ENCODE measurements around the gene LARP4B. TPM values are rescaled to one million over a fixed set of nuclear protein-coding genes. Genes with fewer than 3 reads are reported as not detected.

Gene LARP4B
- polyA plus RNA-seq, 1 donor from 2014 or later, result 14.2 TPM

DNA sequence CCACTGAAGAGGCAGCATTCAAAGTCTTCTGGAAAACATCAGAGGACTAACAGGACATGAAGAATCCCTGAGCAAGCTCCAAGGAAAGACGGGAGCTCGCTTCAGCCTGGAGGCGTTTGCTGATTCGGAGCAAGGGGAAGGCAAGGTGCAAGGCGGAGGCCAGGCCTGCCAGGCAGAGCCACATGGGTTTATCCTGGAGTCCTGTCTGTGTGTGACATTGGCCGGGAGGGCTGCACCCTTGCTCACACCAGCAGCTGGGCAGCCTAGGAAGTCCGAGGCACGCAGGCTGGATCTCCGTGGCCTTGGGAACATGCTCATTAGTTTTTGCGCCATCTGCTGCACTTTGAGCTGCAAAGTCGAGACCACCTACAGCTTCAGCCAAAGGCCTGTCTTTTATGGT lies 22.3 kb upstream of the LARP4B start:
- Histone ChIP-seq H3K79me2 (replicated peaks; ENCODE audit: insufficient read depth, low read length) (no peaks in the 10 kb centered on the region), H3K27me3 (ENCODE audit: insufficient read depth, low read depth, low read length) (no peaks in the 10 kb centered on the region), H4K20me1 (ENCODE audit: insufficient read depth) (no peaks in the 10 kb centered on the region), H3K4me2 (ENCODE audit: low read length) (no peak overlapping the region), H3K9me3 (ENCODE audit: low read length) (no peaks in the 10 kb centered on the region), H3K9me2 (ENCODE audit: insufficient read depth, low read length) (no peaks in the 10 kb centered on the region), H3K27ac (ENCODE audit: low read length) (no peak overlapping the region), H3F3A (ENCODE audit: insufficient read depth, low read length, poor library complexity, severe bottlenecking) (no peaks in the 10 kb centered on the region), H3K4me3 (ENCODE audit: low read length) (no peak overlapping the region), H3K9ac (ENCODE audit: low read length) (no peak overlapping the region), H2AFZ (ENCODE audit: low read depth, low read length) (no peak overlapping the region), H3K36me3 (ENCODE audit: insufficient read depth, low read length) (no peaks in the 10 kb centered on the region)
- TF ChIP-seq, protein P1, sequence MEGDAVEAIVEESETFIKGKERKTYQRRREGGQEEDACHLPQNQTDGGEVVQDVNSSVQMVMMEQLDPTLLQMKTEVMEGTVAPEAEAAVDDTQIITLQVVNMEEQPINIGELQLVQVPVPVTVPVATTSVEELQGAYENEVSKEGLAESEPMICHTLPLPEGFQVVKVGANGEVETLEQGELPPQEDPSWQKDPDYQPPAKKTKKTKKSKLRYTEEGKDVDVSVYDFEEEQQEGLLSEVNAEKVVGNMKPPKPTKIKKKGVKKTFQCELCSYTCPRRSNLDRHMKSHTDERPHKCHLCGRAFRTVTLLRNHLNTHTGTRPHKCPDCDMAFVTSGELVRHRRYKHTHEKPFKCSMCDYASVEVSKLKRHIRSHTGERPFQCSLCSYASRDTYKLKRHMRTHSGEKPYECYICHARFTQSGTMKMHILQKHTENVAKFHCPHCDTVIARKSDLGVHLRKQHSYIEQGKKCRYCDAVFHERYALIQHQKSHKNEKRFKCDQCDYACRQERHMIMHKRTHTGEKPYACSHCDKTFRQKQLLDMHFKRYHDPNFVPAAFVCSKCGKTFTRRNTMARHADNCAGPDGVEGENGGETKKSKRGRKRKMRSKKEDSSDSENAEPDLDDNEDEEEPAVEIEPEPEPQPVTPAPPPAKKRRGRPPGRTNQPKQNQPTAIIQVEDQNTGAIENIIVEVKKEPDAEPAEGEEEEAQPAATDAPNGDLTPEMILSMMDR (IDR thresholded peaks at IDR 0.05; ENCODE audit: poor library complexity, severe bottlenecking), result no peak
- TF ChIP-seq SMC3 (conservative IDR thresholded peaks at IDR 0.05; ENCODE audit: poor library complexity), result no peak
- no peak for TF ChIP-seq POLR2AphosphoS5 (IDR thresholded peaks at IDR 0.05)
- no peak for TF ChIP-seq MXI1 (conservative IDR thresholded peaks at IDR 0.05; ENCODE audit: poor library complexity, severe bottlenecking)
- TF ChIP-seq EP300 (conservative IDR thresholded peaks at IDR 0.05; ENCODE audit: poor library complexity, severe bottlenecking), result no peak
- TF ChIP-seq RAD21 (conservative IDR thresholded peaks at IDR 0.05), result no peak
- TF ChIP-seq TAF1 (IDR thresholded peaks at IDR 0.05; ENCODE audit: low read depth), result no peak
- no peak for TF ChIP-seq EZH2 (IDR thresholded peaks at IDR 0.05; ENCODE audit: borderline replicate concordance, insufficient read depth, low read length, poor library complexity, severe bottlenecking)
- TF ChIP-seq, protein P2, sequence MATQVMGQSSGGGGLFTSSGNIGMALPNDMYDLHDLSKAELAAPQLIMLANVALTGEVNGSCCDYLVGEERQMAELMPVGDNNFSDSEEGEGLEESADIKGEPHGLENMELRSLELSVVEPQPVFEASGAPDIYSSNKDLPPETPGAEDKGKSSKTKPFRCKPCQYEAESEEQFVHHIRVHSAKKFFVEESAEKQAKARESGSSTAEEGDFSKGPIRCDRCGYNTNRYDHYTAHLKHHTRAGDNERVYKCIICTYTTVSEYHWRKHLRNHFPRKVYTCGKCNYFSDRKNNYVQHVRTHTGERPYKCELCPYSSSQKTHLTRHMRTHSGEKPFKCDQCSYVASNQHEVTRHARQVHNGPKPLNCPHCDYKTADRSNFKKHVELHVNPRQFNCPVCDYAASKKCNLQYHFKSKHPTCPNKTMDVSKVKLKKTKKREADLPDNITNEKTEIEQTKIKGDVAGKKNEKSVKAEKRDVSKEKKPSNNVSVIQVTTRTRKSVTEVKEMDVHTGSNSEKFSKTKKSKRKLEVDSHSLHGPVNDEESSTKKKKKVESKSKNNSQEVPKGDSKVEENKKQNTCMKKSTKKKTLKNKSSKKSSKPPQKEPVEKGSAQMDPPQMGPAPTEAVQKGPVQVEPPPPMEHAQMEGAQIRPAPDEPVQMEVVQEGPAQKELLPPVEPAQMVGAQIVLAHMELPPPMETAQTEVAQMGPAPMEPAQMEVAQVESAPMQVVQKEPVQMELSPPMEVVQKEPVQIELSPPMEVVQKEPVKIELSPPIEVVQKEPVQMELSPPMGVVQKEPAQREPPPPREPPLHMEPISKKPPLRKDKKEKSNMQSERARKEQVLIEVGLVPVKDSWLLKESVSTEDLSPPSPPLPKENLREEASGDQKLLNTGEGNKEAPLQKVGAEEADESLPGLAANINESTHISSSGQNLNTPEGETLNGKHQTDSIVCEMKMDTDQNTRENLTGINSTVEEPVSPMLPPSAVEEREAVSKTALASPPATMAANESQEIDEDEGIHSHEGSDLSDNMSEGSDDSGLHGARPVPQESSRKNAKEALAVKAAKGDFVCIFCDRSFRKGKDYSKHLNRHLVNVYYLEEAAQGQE (IDR thresholded peaks at IDR 0.05; ENCODE audit: borderline replicate concordance), result no peak

DNA sequence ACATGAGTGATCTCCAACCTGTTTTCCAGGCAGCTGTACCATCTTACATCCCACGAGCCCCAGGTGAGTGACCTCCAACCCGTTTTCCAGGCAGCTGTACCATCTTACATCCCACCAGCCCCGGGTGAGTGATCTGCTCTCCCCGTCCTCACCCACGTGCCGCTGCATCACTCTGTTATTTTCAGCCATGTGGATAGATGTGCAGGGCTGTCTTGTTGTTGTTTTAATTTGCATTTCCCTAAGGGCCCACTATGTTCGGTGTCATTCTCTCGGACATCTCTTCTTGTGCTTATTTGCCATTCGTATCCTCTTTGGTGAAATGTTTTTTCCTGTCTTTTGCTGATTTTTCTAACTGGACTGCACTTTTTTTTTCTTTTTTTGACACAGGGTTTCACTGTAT lies 17.9 kb upstream of the LARP4B start:
- Histone ChIP-seq H3K9me2 (ENCODE audit: insufficient read depth, low read length) (no peaks in the 10 kb centered on the region), H3K27me3 (ENCODE audit: insufficient read depth, low read depth, low read length) (no peaks in the 10 kb centered on the region), H3F3A (ENCODE audit: insufficient read depth, low read length, poor library complexity, severe bottlenecking) (no peaks in the 10 kb centered on the region), H3K4me2 (ENCODE audit: low read length) (no peak overlapping the region), H3K79me2 (replicated peaks; ENCODE audit: insufficient read depth, low read length) (no peaks in the 10 kb centered on the region), H3K27ac (ENCODE audit: low read length) (no peak overlapping the region), H3K9me3 (ENCODE audit: low read length) (no peaks in the 10 kb centered on the region), H2AFZ (ENCODE audit: low read depth, low read length) (no peak overlapping the region), H4K20me1 (ENCODE audit: insufficient read depth) (no peaks in the 10 kb centered on the region), H3K9ac (ENCODE audit: low read length) (no peak overlapping the region), H3K4me3 (ENCODE audit: low read length) (no peak overlapping the region), H3K36me3 (ENCODE audit: insufficient read depth, low read length) (no peaks in the 10 kb centered on the region)
- TF ChIP-seq TAF1 (IDR thresholded peaks at IDR 0.05; ENCODE audit: low read depth), result no peak
- TF ChIP-seq POLR2AphosphoS5 (IDR thresholded peaks at IDR 0.05), result no peak
- no peak for TF ChIP-seq MXI1 (conservative IDR thresholded peaks at IDR 0.05; ENCODE audit: poor library complexity, severe bottlenecking)
- TF ChIP-seq EP300 (conservative IDR thresholded peaks at IDR 0.05; ENCODE audit: poor library complexity, severe bottlenecking), result no peak
- no peak for TF ChIP-seq RAD21 (conservative IDR thresholded peaks at IDR 0.05)
- no peak for TF ChIP-seq EZH2 (IDR thresholded peaks at IDR 0.05; ENCODE audit: borderline replicate concordance, insufficient read depth, low read length, poor library complexity, severe bottlenecking)
- TF ChIP-seq, protein P2 (IDR thresholded peaks at IDR 0.05; ENCODE audit: borderline replicate concordance), result no peak
